Measurements from ENCODE around the gene ISG20.

DNA sequence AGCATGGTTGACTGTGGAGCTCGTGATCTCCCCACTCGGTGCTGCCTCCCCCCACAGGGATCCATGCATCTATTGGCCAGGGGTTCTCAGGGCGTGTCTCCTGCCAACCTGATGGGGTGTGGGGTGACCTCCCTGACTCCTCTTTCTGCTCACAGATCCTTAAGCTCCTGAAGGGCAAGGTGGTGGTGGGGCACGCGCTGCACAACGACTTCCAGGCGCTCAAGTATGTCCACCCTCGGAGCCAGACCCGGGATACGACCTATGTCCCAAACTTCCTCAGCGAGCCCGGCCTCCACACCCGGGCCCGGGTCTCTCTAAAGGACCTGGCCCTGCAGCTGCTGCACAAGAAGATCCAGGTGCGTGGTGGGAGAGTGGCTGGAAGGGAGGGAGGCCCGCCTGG lies 9.7 kb upstream of the ISG20 start:
- TF ChIP-seq, protein P1, sequence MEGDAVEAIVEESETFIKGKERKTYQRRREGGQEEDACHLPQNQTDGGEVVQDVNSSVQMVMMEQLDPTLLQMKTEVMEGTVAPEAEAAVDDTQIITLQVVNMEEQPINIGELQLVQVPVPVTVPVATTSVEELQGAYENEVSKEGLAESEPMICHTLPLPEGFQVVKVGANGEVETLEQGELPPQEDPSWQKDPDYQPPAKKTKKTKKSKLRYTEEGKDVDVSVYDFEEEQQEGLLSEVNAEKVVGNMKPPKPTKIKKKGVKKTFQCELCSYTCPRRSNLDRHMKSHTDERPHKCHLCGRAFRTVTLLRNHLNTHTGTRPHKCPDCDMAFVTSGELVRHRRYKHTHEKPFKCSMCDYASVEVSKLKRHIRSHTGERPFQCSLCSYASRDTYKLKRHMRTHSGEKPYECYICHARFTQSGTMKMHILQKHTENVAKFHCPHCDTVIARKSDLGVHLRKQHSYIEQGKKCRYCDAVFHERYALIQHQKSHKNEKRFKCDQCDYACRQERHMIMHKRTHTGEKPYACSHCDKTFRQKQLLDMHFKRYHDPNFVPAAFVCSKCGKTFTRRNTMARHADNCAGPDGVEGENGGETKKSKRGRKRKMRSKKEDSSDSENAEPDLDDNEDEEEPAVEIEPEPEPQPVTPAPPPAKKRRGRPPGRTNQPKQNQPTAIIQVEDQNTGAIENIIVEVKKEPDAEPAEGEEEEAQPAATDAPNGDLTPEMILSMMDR (IDR thresholded peaks at IDR 0.05) = no peak
- no peak for TF ChIP-seq EZH2 (IDR thresholded peaks at IDR 0.05)
